Iris pigment epithelial cell (primary cell): Measurements from ENCODE around the gene CIT.
A peak's percentile ranks its signal among the peaks of the same experiment; 100 is the strongest.
"Not testable (repeated sequence)": the region's sequence is repeated elsewhere in the genome, so short reads cannot be mapped to it uniquely, and the experiment has no call there.

Source experiments
- DNase-seq: peaks from one replicate; pipeline ENCODE4 v3.0.0-alpha.2; 2011; ENCODE audit warnings: low read depth

CIT gene

GRCh38 chr12:119735079-119735478 lies 142.0 kb downstream of the CIT start:
- DNase-seq: no peak

GRCh38 chr12:119730381-119730780 lies 146.7 kb downstream of the CIT start:
- DNase-seq: no peak

GRCh38 chr12:119729871-119730270 lies 147.2 kb downstream of the CIT start:
- no peak for DNase-seq

- no peak for DNase-seq
Measured at GRCh38 chr12:119728444-119728745, 148.7 kb downstream of the CIT start.

GRCh38 chr12:119727600-119728443 lies 149.3 kb downstream of the CIT start:
- DNase-seq: no peak

- DNase-seq: peak; percentile 10
Measured at GRCh38 chr12:119725523-119725922, 151.6 kb downstream of the CIT start.

- no peak for DNase-seq
Measured at GRCh38 chr12:119721306-119721705, 155.8 kb downstream of the CIT start.

- DNase-seq: no peak
Measured at GRCh38 chr12:119720349-119720748, 156.8 kb downstream of the CIT start.

- DNase-seq: no peak
Measured at GRCh38 chr12:119718141-119718540, 159.0 kb downstream of the CIT start.

- DNase-seq: peak; percentile 85
Measured at GRCh38 chr12:119715268-119715620, 161.9 kb downstream of the CIT start.

- no peak for DNase-seq
Measured at GRCh38 chr12:119714614-119715267, 162.4 kb downstream of the CIT start.

- DNase-seq: no peak
Measured at GRCh38 chr12:119713551-119714031, 163.5 kb downstream of the CIT start.

- DNase-seq: no peak
Measured at GRCh38 chr12:119712721-119713120, 164.4 kb downstream of the CIT start.

- DNase-seq: no peak
Measured at GRCh38 chr12:119711693-119712092, 165.4 kb downstream of the CIT start.

- no peak for DNase-seq
Measured at GRCh38 chr12:119710965-119711551, 166.1 kb downstream of the CIT start.

- no peak for DNase-seq
Measured at GRCh38 chr12:119710374-119710964, 166.7 kb downstream of the CIT start.

GRCh38 chr12:119706427-119706826 lies 170.7 kb downstream of the CIT start:
- not testable (repeated sequence) for DNase-seq

- DNase-seq: no peak
Measured at GRCh38 chr12:119705182-119705581, 171.9 kb downstream of the CIT start.

- DNase-seq: peak; percentile 41
Measured at GRCh38 chr12:119704065-119704747, 172.9 kb downstream of the CIT start.

GRCh38 chr12:119700078-119700477 lies 177.0 kb downstream of the CIT start:
- DNase-seq: no peak

GRCh38 chr12:119699199-119699760 lies 177.8 kb downstream of the CIT start:
- DNase-seq: no peak

GRCh38 chr12:119696943-119697342 lies 180.2 kb downstream of the CIT start:
- DNase-seq: no peak
